GM18502 (cell line): ENCODE results near the gene BPGM.

Source experiments
- ATAC-seq: cut with Tn5 transposase; IDR thresholded peaks from one replicate; pipeline ENCODE4 v1.9.1; 2021; ENCODE audit warnings: mild to moderate bottlenecking; ENCODE audit not compliant: unreplicated experiment, poor library complexity

BPGM gene

GRCh38 chr7:134646425-134647305 is at the start of gene BPGM:
TSS of gene BPGM (plus strand) at chr7:134646853. CDS start at chr7:134661508, 14,655 bp downstream.
- ATAC-seq, result peak; percentile 98

- no peak for ATAC-seq
Observed at GRCh38 chr7:134599371-134599770, 47.3 kb upstream of the BPGM start.

- ATAC-seq, result no peak
Observed at GRCh38 chr7:134601459-134601858, 45.2 kb upstream of the BPGM start.

DNA sequence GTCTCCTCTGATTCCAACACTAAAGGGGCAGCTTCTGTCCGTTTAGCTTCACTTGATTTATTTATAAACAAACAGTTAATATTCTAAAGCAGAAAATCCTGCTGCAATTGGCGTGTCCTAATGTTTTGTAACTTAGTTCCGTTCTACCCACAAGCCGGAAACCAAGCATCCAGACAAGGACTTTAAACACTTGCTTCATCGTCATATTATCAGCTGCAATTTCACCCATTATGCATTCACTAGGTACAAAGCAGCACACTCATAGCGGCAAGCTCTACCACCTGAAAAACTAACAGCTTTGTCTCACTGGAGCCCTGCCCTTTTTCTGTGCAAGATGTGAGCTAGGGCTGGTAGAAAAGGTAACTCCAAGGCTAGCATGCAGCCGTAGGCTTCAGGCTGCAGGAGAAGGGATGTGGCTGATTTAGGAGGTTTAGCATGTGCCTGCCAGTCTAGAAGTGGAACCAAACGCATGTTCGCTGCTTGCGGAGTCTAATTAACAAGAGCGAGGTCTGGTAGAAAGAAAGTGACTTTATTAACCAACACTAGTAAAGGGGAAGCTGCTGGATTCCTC is 43.7 kb upstream of the BPGM start:
- ATAC-seq, result no peak

GRCh38 chr7:134605978-134606923 is 40.4 kb upstream of the BPGM start:
- ATAC-seq, result peak; percentile 78

- no peak for ATAC-seq
Observed at GRCh38 chr7:134611611-134612151, 35.0 kb upstream of the BPGM start.

GRCh38 chr7:134612197-134612596 is 34.5 kb upstream of the BPGM start:
- ATAC-seq, result no peak

DNA sequence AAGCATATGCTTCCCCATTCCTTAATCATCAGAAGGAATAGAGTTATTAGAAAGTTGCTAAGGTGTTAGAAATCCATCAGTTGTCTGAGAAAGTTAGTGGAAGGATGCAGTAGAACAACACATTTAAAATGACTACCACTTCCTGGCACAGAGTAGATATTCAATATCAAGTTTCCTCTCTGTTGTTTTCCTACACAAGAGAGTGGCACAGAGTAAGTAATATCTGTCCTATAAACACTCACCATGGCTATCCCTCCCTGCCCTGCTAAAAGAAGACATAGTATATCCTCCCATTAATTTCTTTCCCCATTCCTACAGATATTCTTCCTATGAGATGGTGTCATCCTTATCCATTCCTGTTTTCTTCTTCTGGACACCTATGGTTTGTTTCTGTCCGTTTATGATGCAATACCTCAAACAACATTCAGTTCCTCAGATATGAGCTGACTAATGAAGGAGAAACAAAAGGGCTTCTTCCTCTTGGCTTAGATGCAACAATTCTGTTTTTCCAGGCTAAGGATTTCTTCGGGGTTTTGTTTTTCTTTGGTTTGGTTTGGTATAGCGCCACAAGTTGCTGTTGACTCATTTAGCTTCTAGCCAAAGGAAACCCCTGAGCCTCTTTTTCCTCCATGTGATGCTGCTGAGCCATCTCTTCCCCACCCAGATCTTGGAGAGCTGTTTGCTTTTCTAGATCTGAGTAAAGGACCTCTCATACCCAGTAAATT is 32.9 kb upstream of the BPGM start:
- no peak for ATAC-seq

DNA sequence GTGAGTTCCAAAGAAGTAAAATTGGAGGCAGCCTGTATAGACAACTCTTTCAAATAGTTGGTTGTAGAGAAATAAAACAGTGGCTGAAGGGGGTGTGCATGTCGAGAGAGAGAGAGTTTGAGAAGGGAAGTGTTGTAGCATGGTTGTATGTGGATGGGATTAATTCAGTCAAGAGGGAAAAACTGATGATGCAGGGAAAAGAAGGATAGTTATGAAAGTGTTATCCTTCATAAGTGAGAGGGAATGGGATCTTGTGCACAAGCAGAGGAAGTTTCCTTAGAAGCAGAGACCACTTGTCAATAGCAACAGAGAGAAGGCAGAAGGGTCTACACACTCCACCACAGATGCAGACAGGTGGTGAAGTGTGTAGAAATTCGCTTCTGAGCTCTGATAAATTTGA is 30.0 kb upstream of the BPGM start:
- ATAC-seq, result no peak

GRCh38 chr7:134618756-134619530 is 27.7 kb upstream of the BPGM start:
- ATAC-seq, result no peak

- ATAC-seq, result no peak
Observed at GRCh38 chr7:134619627-134620331, 26.9 kb upstream of the BPGM start.

DNA sequence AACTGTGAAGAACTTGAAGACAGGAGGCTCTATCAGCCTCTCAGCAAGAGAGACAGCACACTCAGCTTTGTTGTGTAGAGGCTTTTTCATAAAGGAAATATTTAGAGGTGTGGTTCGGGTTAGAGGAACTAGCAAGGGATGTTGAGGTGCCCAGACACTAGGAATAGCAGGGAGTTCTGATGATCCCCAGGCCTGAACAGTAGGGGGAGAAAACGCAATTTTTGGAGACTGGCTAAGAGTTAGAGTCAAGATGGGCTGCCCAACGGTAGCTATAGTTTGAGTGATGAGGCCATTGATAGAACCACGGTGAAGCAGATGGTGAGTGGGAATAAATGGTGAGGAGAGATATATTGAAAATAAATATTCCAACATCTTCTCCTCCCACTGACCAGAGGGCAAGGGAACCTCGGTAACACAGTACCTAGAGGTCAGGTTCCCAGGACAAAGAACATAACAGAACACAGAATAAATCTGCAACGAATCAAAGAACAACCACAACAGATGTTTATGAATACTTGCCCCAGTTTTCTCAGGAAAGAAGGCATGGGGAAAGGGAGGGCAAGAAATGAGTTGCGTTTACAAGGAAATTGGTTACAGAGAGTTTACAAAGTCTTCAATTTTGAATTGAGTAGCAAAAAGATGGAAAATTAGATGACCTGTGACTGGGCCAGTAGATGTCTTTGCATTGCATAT is 24.2 kb upstream of the BPGM start:
- ATAC-seq, result no peak

DNA sequence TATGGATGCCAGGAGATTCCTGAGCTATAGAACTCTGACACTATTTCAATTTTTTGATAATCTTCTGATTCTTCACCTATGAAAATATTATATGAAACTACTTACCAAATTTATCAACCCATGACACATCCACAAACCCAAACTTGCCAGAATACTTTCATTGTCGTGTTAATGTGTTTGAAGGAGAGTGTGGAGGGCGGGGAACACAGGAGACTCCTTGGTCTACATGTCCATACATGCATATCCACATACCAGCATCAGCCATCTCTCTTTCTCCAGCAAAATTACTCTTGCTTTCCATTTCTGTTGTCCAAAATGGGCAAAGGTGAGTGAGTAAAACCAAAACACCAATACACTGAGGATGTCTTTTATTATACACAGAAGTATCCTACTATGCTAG is 23.5 kb upstream of the BPGM start:
- no peak for ATAC-seq

DNA sequence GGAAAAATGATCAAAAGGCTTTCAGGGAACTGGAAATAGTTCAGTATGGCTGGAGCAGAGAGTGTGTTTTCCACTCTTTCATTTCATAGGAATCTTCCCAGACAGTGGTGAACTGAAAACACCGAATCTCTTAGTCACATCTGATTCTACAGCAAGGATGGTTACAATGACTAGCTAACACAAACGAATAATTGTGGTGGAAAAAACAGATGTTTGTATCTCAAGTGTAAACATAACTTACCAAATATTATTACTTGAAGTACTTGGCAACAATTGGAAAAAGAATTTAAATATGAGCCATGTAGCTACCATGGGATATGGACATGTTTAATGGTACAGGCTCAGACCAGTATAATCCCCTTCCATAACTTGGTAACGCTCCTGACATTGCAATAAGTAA is 21.1 kb upstream of the BPGM start:
- ATAC-seq, result no peak

GRCh38 chr7:134627109-134627774 is 19.4 kb upstream of the BPGM start:
- ATAC-seq, result no peak

- no peak for ATAC-seq
Observed at GRCh38 chr7:134627775-134628153, 18.9 kb upstream of the BPGM start.

DNA sequence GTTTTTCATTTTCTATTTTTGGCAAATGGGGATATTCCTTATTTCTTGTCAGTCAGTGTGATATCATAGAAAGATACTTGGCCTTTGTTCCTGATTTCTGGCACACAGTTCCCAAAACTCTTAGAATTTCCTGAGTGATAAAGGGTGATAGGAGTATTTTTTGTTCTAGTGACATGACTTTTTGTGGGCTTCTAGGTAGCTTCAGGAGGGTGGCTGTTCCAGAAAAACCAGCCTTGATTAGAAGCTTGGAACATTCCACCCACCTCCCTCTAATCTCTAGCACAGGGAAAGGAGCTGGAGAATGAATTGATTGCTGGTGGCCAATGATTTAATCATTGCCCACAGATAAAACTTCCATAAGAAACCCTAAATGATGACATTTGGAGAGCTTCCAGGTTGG is 17.2 kb upstream of the BPGM start:
- ATAC-seq, result no peak
